NT2/D1 (cell line): ENCODE data around the gene KRTAP10-3.

ENCODE experiments used
- SUZ12 ChIP-seq: IDR thresholded peaks from 2 replicates; pipeline ENCODE4 v1.6.1; 2011; ENCODE audit not compliant: insufficient read length, insufficient read depth; ENCODE audit errors: extremely low read depth
- ZNF274 ChIP-seq: IDR thresholded peaks from 2 replicates; pipeline ENCODE4 v1.6.1; 2011; ENCODE audit warnings: mild to moderate bottlenecking, low read depth, low read length

DNA sequence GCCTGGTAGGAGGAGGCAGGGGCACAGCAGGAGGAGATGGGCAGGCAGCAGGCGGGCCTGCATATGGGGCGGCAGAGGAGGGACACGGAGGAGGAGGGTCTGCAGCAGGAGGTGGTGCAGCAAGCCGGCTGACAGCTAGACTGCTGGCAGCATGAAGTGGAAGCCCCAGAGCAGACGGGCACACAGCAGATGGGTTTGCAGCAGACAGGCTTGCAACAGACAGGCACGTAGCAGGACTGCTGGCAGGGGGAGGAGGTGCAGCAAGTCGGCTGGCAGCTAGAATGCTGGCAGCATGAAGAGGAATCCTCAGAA, 21.2 kb upstream of the KRTAP10-3 start:
- TF ChIP-seq ZNF274 (no peak), SUZ12 (no peak)
